Adipose tissue (tissue), 3 donors: ENCODE data around the gene THRA. TPM values are rescaled to one million over a fixed set of nuclear protein-coding genes. Genes with fewer than 3 reads are reported as not detected.

Experiments used
- H3K27ac ChIP-seq: one replicate; pipeline ENCODE4 v1.5.1; 2013; ENCODE audit warnings: low read depth, low read length
- WGBS, 3 donors: extraction: QIAGEN DNeasy Blood & Tissue Kit; methylation state at CpG; one replicate each; pipeline ENCODE4 v1.1.7; 2013; 5-methylcytosine and 5-hydroxymethylcytosine counted together
- polyA plus RNA-seq, 3 donors: library from polyadenylated mRNA; stranded (reverse); fragments of 200-250 nt; gene quantifications; one replicate each; pipeline ENCODE4 v1.2.3, GENCODE V29; 2013
- donor health status: healthy with polysubstance abuse.
- donor health status: Bipolar disorder and iron deficiency.
- donor health status: healthy.

THRA gene
- polyA plus RNA-seq, 3 donors = 22.5 to 64.0 (median 60.6) TPM

DNA sequence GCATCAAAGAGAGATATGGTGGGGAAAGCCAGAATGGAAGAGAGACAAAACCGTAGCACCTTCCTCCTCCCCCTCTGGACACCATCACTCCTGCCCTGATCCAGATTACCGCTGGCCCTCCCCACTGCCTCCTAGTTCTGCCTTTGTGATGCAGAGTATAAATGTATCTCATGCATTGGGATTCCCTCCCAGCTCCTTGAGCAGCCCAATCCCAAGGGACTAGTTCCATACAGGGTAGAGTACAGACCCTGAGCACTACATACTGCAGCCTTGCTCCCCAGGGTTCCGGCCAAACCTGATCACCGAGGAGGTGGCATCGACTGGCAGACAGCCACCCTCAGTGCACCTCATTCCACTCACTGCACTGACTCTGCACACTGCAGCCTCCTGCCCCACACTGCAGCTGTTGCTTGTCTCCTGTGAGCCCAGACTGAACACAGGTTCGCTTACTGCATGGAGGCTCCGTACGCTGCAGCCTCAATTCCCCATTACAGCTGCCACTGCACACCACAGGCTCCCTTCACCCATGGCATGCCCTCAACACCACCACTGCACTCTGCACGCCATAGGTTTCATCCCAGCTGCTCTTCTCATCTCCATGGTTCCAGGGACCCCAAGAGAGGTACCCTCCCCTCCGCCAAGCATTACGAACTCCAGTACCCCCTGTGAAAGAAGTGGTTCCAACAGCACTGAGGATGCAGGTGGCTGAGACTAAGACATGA lies 1.7 kb upstream of the THRA start:
- H3K27ac ChIP-seq = no peak overlapping the region
- 80 to 86% (median 80%) methylated on average over 11 of the region's 11 CpGs for WGBS, 3 donors

GRCh38 chr17:40061609-40062038 lies 1.1 kb upstream of the THRA start:
- H3K27ac ChIP-seq = no peak overlapping the region

GRCh38 chr17:40063187-40063771 lies 514 bp downstream of the THRA start:
- 0 to 1% (median 1%) methylated on average over 32 to 42 of the region's 42 CpGs for WGBS, 3 donors
- H3K27ac ChIP-seq = peak overlapping the region; percentile 60

More at GRCh38 chr17:40061609-40062038, 1.1 kb upstream of the THRA start:
- 50 to 78% (median 78%) methylated on average over 10 of the region's 10 CpGs for WGBS, 3 donors

GRCh38 chr17:40063901-40064531 lies 1.3 kb downstream of the THRA start:
- 16 to 17% (median 17%) methylated on average over 10 of the region's 10 CpGs for WGBS, 3 donors
- H3K27ac ChIP-seq = no peak overlapping the region

- H3K27ac ChIP-seq = no peak overlapping the region
- 13 to 19% (median 17%) methylated on average over 10 of the region's 10 CpGs for whole genome bisulfite sequencing, 3 donors
Observed at GRCh38 chr17:40064971-40065768, 2.4 kb downstream of the THRA start.

GRCh38 chr17:40065769-40066510 lies 3.2 kb downstream of the THRA start:
- 64 to 73% (median 65%) methylated on average over 11 of the region's 11 CpGs for WGBS, 3 donors
- H3K27ac ChIP-seq = peak overlapping the region; percentile 22

- 94 to 97% (median 96%) methylated on average over 7 of the region's 7 CpGs for WGBS, 3 donors
- peak overlapping the region; percentile 40 for H3K27ac ChIP-seq
Observed at GRCh38 chr17:40067710-40068109, 4.9 kb downstream of the THRA start.

- peak overlapping the region; percentile 40 for H3K27ac ChIP-seq
- 37 to 58% (median 53%) methylated on average over 4 of the region's 4 CpGs for WGBS, 3 donors
Observed at GRCh38 chr17:40068129-40068581, 5.4 kb downstream of the THRA start.

DNA sequence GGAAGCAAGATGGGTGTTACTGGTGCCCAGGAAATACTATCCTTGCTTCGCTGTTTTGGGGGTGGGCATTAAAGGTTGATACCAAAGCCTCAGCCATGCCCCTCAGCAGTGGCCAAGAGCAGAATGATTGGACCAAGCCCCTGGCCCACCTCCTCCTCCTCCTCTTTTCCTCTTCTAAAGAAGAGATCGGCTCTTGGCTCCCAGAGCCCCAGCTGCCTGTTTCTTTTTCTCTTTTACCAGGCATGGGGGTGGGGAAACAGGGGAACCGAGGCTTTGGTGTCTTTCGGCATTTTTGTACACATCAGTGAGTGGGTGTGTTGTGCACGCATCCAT lies 5.8 kb downstream of the THRA start:
- 7 to 15% (median 8%) methylated on average over 5 of the region's 5 CpGs for WGBS, 3 donors
- peak overlapping the region; percentile 40 for H3K27ac ChIP-seq

DNA sequence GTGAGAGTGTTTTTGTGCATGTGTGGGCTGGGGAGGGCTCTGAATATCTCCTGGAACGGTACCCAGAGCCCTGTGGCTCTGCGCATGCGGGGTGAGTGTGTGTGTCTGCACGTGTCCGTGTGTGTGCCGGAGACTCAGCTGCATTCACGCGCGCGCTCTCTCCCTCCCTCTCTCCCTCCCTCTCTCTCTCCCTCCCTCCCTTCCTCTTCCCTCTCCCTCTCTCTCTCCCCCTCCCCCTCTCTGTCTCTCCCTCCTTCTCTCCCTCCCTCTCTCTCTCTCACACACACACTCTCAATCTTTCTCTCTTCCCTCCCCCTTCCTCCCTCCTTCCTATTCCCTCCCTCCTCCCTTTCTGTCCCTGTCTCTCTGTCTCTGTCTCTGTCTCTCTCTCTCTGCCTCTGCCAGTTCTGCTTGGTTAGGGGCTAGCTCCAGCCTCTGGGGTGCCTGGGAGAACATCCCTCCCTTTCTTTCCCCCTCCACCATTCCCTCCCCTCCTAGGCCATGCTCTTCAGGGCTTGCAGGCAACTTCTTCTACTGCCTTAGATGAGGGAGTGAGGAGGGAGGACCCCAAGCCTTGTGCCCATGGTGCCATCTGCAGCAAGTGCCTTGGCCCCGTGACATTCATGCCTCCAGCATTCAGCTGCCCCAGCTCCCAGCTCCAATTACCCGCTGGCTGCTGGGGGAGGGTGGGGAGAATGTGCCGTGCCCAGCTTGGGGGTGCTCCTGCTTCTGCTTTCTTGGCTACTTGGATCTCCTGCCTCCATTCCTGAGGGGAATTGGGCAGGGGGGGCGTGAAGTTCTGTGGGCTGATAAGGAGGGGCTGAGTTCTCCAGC lies 6.4 kb downstream of the THRA start:
- H3K27ac ChIP-seq = peak overlapping the region; percentile 40
- WGBS, 3 donors = 3 to 7% (median 4%) methylated on average over 14 of the region's 14 CpGs

DNA sequence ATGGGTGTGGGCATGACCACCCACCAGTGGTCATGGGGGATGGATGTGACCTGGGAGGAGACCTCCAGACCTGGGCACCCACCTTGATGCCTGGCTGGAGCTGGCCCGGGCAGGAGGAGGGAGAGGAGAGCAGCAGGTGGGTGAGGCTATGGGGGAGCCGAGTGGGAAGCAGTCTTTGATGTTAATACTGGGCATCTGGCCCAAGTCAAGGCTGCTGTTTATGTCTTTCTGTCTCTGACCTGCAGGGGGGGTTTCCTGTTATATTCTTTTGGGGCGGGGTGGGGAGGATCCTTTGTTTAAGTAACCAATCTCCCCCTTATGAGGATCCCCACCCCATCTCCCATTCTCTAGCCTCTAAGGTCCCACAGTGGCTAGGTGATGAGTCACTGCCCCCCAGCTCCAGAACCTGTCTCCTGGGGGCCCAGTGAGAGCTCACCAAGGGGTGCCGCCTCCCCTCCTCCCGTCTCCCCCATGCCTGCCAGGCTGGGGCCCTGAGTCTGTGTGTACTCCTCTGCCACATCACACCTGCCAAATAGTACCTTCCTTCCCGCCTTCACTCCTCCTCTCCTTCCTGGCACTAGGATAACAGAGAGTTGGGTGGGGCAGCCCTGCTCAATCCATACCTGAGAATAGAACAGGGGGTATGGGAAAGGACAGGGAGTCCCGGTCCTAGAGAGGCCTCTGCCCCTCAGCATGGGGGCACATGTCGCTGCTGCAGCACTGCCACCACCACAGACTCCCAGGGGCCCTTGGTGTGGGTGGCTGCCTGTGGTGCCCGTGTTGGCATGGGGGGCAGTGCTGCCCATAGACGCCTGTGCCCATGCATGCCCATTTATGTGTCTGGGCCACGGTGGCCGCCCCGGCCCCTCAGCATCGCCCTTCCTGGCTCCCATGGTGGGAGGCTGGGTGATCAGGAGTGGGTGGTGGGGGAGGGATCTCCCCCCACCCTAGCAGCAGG lies 7.3 kb downstream of the THRA start:
- no peak overlapping the region for H3K27ac ChIP-seq
- 11 to 28% (median 19%) methylated on average over 11 to 14 of the region's 14 CpGs for WGBS, 3 donors

GRCh38 chr17:40070709-40071312 lies 8.0 kb downstream of the THRA start:
- 16 to 27% (median 21%) methylated on average over 8 of the region's 8 CpGs for WGBS, 3 donors
- no peak overlapping the region for H3K27ac ChIP-seq

DNA sequence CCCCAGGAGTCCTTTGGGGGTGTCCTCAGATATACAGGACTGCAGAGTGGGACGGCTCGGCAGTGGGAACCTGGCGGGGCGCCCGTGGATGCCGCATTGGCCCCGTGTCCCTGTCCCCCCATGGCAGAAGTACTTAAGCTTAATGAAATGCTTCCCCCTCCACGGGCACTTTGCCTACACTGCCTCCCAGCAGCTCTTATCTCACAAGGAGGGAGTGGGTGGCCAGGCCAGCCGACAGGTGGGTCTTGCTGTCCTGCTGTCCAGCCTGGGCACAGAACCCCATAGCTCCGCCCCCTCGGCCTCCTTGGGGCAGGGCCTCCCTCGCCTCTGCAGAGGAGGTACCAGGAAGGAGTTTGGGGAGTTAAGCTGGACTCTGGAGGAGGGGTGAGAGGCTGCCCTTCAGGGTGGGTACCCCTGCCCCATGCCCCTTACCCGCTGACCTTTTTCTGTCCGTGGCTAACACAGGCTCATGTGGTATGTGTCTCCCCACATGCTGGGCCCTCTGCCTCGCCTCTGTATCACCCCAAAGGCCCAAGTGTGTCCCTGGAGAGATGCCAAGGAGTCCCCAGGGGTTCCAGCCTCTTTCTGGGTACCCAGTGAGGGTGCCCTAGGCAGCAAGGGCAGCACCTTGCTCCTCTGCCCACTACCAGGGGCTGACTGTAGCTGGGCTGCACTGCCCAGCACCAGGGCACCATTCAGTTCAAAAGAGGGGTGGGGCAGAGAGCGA lies 8.7 kb downstream of the THRA start:
- no peak overlapping the region for H3K27ac ChIP-seq
- WGBS, 3 donors = 26 to 48% (median 34%) methylated on average over 16 of the region's 16 CpGs

- 14 to 20% (median 18%) methylated on average over 19 of the region's 19 CpGs for WGBS, 3 donors
- no peak overlapping the region for H3K27ac ChIP-seq
Observed at GRCh38 chr17:40072040-40072734, 9.4 kb downstream of the THRA start.
